ENCODE measurements around the gene CADM1.

Gene CADM1

DNA sequence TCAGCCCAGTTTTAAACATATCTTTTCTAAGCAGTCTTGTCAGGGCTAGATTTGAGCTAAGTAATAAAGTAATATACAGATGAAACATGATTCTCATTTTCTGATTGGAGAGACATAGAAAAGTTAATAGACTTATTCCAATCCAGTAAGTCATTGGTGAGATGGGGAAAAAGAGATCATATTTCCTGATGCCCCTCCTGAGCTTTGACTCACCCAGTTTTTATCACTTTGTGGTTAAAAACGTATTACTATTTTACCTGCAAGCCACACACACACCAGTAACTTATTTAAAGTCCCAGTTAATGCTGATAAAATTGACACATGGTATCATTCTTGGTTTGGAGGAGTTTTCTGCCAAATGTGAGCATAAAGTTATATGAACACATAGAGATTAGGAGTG lies 306.8 kb downstream of the CADM1 start:
- Histone ChIP-seq H4K20me1 (ENCODE audit: insufficient read depth, low read length) (no peaks in the 10 kb centered on the region), H3K4me3 (ENCODE audit: low read length) (no peak overlapping the region), H3K9me3 (ENCODE audit: insufficient read depth, low read length) (no peaks in the 10 kb centered on the region), H3K27me3 (ENCODE audit: low read depth, low read length) (peaks cover 24% of the 10 kb centered on the region), H3K79me2 (ENCODE audit: low read length) (no peaks in the 10 kb centered on the region), H3K36me3 (replicated peaks; ENCODE audit: low read depth, low read length) (no peaks in the 10 kb centered on the region), H3K9ac (ENCODE audit: low read length) (no peak overlapping the region), H2AFZ (ENCODE audit: low read depth, low read length) (no peak overlapping the region), H3K4me1 (ENCODE audit: low read length) (peaks cover 20% of the 10 kb centered on the region), H3K4me2 (ENCODE audit: low read length) (no peak overlapping the region), H3K27ac (ENCODE audit: low read length) (no peak overlapping the region)
- TF ChIP-seq, protein P1, sequence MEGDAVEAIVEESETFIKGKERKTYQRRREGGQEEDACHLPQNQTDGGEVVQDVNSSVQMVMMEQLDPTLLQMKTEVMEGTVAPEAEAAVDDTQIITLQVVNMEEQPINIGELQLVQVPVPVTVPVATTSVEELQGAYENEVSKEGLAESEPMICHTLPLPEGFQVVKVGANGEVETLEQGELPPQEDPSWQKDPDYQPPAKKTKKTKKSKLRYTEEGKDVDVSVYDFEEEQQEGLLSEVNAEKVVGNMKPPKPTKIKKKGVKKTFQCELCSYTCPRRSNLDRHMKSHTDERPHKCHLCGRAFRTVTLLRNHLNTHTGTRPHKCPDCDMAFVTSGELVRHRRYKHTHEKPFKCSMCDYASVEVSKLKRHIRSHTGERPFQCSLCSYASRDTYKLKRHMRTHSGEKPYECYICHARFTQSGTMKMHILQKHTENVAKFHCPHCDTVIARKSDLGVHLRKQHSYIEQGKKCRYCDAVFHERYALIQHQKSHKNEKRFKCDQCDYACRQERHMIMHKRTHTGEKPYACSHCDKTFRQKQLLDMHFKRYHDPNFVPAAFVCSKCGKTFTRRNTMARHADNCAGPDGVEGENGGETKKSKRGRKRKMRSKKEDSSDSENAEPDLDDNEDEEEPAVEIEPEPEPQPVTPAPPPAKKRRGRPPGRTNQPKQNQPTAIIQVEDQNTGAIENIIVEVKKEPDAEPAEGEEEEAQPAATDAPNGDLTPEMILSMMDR (IDR thresholded peaks at IDR 0.05; ENCODE audit: low read depth, low read length): no peak
- TF ChIP-seq EZH2phosphoT487 (IDR thresholded peaks at IDR 0.05; ENCODE audit: low read depth): no peak

DNA sequence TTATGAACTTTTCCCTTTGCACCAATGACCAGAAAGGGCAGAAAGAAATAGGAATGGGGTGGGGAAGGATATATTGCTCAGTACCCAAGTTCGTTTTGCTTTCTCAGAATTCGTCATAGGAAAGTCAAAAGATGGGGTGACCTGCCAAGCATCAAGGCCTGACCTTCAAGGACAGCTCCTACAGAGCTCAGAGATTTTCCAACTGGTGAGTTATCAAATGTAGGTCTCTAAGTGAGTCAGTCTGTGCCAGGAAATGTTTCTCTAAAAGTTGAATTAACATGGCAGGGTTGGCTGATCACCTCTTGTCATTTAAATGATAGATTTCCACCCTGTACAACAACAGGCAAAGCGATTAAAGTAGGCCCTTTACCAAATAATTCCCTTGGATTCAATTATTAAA lies 307.2 kb downstream of the CADM1 start:
- Histone ChIP-seq H3K9me3 (ENCODE audit: insufficient read depth, low read length) (no peaks in the 10 kb centered on the region), H3K79me2 (ENCODE audit: low read length) (no peaks in the 10 kb centered on the region), H3K27ac (ENCODE audit: low read length) (no peak overlapping the region), H3K4me1 (ENCODE audit: low read length) (peaks cover 20% of the 10 kb centered on the region), H3K4me3 (ENCODE audit: low read length) (no peak overlapping the region), H2AFZ (ENCODE audit: low read depth, low read length) (no peak overlapping the region), H3K9ac (ENCODE audit: low read length) (no peak overlapping the region), H3K27me3 (ENCODE audit: low read depth, low read length) (peaks cover 26% of the 10 kb centered on the region), H3K36me3 (replicated peaks; ENCODE audit: low read depth, low read length) (no peaks in the 10 kb centered on the region), H3K4me2 (ENCODE audit: low read length) (no peak overlapping the region), H4K20me1 (ENCODE audit: insufficient read depth, low read length) (no peaks in the 10 kb centered on the region)
- TF ChIP-seq EZH2phosphoT487 (IDR thresholded peaks at IDR 0.05; ENCODE audit: low read depth): no peak
- TF ChIP-seq, protein P1 (IDR thresholded peaks at IDR 0.05; ENCODE audit: low read depth, low read length): no peak

DNA sequence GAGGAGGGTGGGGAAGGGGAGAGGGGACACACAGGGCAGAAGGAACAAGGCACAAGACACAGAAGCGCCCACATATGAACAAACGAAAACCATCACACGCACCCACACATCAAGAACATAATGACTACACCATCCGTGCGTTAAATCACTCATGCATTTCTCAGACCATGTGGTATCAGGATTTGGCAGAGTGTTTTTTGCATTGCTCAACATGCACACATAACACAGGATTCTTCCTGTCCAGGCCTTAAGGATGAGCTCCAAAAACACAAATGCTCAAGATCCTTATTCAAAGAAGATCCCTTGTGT lies 309.5 kb downstream of the CADM1 start:
- H3K4me3 ChIP-seq (ENCODE audit: low read length): peak overlapping the region; percentile 74
- no peak for TF ChIP-seq EZH2phosphoT487 (IDR thresholded peaks at IDR 0.05; ENCODE audit: low read depth)
- TF ChIP-seq, protein P1 (IDR thresholded peaks at IDR 0.05; ENCODE audit: low read depth, low read length): no peak
- no peaks in the 10 kb centered on the region for H3K79me2 ChIP-seq (ENCODE audit: low read length)
- peak overlapping the region; percentile 35; the same call in 1 of the 2 replicates for H2AFZ ChIP-seq (ENCODE audit: low read depth, low read length)
- no peak overlapping the region for H3K27ac ChIP-seq (ENCODE audit: low read length)
- peaks cover 37% of the 10 kb centered on the region for H3K27me3 ChIP-seq (ENCODE audit: low read depth, low read length)
- peaks cover 15% of the 10 kb centered on the region for H3K4me1 ChIP-seq (ENCODE audit: low read length)
- no peaks in the 10 kb centered on the region for H4K20me1 ChIP-seq (ENCODE audit: insufficient read depth, low read length)
- peak overlapping the region; percentile 21; the same call in 1 of the 2 replicates for H3K9ac ChIP-seq (ENCODE audit: low read length)
- peak overlapping the region; percentile 91 for H3K4me2 ChIP-seq (ENCODE audit: low read length)
- no peaks in the 10 kb centered on the region for H3K36me3 ChIP-seq (replicated peaks; ENCODE audit: low read depth, low read length)
- H3K9me3 ChIP-seq (ENCODE audit: insufficient read depth, low read length): no peaks in the 10 kb centered on the region

DNA sequence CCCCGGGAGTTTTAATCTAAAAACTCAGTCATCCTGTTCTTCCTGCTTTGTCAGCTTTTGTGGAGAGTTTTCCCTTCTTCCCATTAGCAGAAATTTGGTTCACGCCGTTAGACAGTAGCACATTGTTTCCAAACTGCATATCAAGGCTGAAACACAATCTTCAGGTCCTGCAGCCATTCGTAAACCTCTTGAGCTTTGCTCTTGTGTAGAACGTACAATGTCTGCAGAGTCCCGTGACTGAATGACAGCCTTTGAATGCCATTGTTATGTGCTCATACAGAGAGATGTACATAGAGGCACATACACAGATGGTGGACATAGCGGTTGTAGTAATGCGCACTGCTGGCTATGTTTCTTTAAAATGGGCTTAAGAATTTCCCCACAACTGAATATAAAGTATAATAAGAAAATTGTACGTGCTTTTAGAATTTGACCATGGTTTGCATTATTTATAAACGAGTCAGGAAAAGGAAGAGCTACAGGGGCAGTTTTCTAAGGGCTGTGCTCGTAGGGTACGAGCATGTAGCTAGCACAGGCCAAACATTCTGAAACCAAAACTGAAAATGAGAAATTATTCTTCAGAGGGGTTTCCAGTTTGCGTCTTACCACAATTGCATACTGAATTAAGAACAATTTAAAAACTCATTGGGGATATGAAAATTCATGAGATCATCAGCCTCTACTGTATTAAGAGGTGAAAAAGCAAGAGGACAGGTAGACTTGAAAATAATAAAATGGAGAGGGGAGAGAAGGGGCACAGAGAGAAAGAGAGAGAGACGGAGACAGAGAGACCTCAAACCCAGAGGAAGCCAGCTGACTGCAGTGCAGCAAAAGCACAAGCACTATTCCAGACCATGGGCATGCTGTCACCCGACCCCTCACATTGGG lies 310.1 kb downstream of the CADM1 start:
- Histone ChIP-seq H2AFZ (ENCODE audit: low read depth, low read length) (peak overlapping the region; percentile 35; the same call in 1 of the 2 replicates), H3K79me2 (ENCODE audit: low read length) (no peaks in the 10 kb centered on the region), H3K4me1 (ENCODE audit: low read length) (peaks cover 15% of the 10 kb centered on the region), H3K9ac (ENCODE audit: low read length) (peak overlapping the region; percentile 21; the same call in 1 of the 2 replicates), H3K9me3 (ENCODE audit: insufficient read depth, low read length) (no peaks in the 10 kb centered on the region), H3K27me3 (ENCODE audit: low read depth, low read length) (peaks cover 38% of the 10 kb centered on the region), H3K4me3 (ENCODE audit: low read length) (peak overlapping the region; percentile 74), H3K27ac (ENCODE audit: low read length) (no peak overlapping the region), H3K36me3 (replicated peaks; ENCODE audit: low read depth, low read length) (no peaks in the 10 kb centered on the region), H4K20me1 (ENCODE audit: insufficient read depth, low read length) (no peaks in the 10 kb centered on the region), H3K4me2 (ENCODE audit: low read length) (peak overlapping the region; percentile 91)
- TF ChIP-seq, protein P1 (IDR thresholded peaks at IDR 0.05; ENCODE audit: low read depth, low read length): no peak
- no peak for TF ChIP-seq EZH2phosphoT487 (IDR thresholded peaks at IDR 0.05; ENCODE audit: low read depth)

Data from OCI-LY3 (cell line).